HG02840 (cell line): ENCODE measurements around the gene TBC1D2B.
"Not testable (repeated sequence)": the region's sequence is repeated elsewhere in the genome, so short reads cannot be mapped to it uniquely, and the experiment has no call there.

Experiments
- ATAC-seq: cut with Tn5 transposase; IDR thresholded peaks from one replicate; pipeline ENCODE4 v1.9.1; 2021; ENCODE audit warnings: mild to moderate bottlenecking, moderate library complexity, moderate number of reproducible peaks; ENCODE audit not compliant: unreplicated experiment, low FRiP score

Gene TBC1D2B

DNA sequence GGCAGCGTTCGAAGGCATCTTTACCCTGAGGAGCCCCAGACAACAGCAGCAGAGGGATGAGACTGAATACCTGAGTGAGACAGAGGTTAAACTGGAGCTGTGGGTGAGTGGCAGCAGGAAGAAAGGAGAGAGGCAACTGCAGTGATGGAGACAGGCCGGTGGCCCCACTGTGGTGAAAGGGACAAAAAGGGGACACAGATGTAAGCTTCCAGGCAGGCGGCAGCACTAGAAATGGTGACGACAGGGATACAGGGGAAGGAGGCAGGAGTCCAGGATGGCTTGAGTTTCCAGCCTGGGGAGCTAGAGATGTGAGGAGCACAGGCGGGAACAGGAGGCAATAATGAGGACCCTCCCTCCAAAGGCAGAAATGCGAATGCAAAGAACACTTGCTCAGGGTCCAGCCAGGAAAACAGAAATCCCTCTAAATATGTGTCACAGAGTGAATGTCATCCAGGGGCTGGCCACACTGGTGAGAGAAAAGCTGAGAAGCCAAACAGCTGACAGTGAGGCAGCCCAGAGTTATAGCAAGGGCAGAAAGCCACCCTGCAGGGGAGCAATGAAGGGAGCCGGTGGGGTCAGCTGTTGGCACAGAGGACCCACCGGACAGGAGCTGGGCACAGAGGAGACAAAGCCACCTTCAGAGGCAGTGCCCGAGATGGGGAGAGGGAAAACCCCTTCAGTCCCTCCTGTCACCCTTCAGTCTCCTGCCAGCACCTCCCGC lies 70.1 kb downstream of the TBC1D2B start:
- ATAC-seq, result no peak

DNA sequence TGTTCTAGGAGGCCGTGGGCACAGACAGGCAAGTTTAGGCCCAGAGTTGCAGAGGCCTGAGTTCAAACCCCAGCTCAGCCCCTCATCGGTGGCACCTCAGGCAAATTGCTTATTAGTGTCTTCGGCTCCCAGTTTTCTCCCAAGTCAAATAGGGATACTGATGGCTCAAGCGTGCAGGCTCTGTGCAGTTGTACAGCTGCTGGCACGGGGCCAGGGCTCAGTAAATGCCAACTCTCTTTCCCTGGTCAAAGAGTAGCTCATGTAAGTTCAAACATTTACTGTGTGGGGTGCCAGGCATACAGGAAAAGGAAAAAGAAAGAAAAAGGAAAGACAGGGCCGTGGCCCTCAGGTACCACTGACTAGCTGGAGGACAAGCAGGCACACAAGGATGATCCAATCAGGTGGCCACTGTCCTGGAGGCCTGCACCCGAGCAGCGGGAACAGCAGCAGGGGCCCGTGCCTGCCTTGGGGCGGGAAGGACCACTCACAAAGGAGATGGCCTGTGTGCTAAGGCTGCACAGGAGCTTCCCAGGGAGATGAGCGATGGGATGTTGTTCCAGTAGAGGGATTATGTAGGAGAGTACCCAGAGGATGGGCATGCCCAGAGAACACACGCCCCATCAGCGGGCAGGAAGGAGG lies 70.8 kb downstream of the TBC1D2B start:
- ATAC-seq, result no peak

DNA sequence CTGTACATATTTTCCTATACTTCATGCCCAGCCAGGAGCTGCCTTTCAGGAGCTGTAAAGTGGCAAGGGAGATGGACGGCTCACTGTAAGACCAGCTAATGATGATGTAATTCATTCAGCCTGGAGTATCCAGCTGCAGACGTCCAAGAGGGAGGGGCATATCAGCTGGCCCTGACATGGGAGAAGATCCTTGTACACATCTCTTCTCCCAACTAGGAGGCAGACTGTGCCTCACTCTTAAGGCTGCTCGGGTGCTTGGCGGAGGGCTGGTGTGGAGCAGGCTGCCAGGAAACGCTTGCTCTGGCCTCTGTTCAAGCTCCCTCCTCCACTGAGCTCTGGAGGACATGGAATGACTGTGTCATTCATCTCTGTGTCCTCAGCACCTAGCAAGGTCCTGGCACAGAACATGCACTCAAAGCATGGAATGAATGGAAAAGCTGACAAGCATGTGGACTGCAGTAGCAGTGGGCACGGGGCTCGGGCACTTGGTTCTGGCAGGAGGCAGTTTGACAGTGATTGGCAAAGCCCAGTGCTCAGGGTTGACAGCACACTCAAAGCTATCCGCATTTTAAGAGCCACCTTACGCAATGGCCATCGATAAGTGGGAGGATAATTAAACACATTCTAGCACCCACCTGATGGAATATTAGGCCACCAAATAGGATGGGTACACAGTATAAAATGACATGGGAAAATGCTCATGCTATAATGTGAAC lies 72.4 kb downstream of the TBC1D2B start:
- ATAC-seq, result no peak

DNA sequence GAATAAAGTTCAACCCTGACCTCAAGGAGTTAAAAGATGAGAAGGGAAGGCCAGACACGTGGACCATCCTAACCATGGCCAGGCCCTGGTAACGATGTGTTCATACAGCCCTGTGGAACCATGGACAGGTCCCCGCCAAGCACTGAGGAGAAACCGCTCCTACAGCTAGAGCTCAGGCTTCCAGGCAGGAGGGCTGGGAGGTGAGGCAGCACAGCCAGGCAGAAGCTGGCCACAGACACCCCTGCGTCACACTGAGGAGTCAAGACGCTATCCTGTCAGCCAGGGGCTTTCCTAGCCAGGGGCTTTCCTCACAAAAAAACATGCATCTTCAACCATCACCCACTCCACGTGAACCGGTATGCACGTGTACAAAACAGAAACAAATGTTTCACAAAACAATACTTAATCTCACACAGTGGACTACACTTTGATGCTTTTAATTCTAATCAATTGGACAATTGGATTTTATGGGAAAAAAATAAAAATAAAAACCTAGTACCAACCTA lies 73.2 kb downstream of the TBC1D2B start:
- ATAC-seq, result no peak

DNA sequence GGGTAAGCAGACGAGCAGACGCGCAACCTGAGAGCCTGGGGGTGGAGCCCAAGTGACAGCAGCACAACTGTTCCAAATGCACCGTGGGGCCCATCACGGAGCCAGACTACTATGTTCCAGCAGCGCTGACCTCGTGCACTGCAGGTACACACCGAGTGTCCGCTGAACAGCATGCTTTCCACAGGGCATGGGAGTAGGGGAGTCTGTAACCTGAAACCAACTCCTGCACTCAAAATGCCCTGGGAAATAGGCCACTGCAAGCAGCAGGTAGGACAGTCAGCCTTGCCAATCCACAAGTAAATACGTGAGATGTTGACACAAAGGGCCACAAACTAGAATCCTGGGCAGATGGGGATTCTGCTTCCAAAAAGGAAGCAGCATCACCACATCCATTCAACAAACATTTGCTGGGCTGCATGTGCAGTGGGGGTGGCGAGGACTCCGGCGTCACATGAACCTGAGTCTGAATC lies 73.9 kb downstream of the TBC1D2B start:
- ATAC-seq, result no peak

DNA sequence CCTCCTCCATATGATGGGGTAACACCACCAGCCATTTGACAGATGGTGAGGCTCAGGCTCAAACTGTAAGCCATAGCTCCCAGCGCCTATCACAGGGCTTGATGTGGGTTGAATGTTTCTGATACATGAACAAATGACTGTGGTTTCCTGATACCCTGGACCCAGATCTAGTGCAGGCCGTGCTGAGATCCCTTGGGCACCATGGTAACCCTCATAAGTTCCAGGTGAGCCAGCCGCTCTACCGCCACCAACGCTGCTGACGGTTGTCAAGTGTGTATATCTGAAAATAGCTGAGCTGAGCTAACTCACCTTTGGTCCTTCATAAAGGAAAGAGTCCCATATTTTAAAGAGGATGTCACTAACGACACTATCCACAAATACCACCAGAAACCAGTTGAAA lies 74.5 kb downstream of the TBC1D2B start:
- ATAC-seq, result no peak

DNA sequence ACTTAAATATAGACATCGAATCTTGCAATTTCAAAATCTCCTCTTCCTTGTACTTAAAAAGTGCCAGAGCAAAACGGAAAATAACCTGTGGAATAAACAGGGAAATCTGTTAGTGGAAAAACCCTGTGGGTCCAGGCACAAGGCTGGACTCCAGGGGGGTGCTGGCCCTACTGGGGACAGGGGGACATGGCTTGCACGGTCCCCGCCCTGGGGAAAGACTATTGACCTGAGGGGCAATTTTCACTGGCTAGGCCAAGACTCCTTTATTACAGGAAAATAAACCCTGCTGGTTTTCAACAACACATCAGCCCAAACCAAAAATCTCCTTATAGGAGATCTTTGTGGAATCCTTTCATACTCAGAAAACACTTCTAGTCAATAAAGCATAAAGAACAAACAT lies 75.9 kb downstream of the TBC1D2B start:
- no peak for ATAC-seq

DNA sequence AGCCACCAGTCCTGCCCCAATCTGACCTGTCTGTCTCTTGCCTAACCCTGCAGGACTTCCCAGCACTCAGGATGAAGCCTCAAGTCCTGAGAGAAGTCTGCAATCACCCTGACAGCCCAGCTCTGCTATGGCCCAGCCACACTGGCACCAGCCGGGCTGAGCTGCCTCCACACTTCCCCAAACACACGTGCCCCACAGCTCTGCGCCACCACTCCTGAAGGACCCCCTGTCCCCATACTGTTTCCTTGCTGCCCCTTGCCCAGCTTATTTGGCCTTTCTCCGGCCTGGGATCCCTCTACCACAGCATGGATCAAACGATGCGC lies 76.6 kb downstream of the TBC1D2B start:
- ATAC-seq, result no peak

DNA sequence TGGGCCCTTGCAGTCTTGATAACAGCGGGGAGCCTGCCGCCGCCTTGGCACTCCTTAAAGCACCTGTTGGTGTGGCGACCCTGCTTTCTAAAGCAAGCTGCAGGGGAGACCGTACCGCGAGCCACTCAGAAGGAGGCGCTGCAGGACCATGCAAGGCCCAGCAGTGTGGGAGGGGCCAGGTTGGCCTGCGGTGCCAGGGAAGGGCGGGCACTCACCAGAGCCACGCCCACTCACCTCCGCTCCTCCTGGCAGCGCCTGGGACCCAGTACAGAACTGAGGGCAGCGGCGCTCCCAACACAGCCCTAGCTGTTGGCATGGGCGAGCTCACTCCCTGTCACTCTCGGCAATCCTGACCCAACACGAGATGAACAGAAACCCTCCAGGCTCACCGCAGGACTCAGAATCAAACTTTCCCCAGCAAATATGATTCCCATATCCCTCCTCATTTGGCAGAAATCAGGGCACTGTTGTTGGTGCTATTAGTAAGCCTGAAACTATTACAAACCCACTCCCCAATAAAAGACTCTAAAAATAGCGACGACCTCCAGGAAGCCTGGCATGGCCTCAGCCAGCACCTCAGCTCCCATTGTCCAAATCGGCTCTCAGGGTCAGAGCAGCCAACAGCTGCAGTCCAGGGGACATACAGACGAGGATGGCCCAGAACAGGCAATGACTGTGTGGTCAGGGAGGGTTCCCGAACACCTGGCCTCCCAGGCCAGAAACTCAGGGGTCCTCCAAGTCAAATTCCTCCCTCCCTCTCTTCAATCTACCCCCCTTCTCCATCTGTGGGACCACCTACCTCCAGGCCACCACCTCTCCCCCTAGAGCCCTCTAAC lies 77.2 kb downstream of the TBC1D2B start:
- ATAC-seq, result no peak

DNA sequence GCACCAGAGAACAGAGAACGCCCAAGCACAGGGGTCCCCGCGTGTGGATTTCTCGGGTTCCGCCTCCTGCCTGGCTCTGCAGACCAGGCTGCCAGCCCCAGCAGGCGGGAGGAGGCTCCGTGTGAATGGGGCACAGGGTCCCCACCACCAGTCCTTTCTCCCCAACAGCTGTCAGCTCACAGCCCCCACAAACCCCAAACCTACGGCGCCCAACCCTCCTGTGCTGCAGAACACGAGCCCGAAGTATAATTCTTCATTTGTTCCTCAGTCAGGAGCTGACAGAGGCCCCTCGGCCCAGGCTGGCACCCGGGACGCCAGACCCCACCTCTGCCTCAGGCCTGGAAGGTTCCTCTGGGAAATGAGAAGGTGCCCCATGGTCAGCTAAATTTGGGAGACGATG lies 78.0 kb downstream of the TBC1D2B start:
- no peak for ATAC-seq

DNA sequence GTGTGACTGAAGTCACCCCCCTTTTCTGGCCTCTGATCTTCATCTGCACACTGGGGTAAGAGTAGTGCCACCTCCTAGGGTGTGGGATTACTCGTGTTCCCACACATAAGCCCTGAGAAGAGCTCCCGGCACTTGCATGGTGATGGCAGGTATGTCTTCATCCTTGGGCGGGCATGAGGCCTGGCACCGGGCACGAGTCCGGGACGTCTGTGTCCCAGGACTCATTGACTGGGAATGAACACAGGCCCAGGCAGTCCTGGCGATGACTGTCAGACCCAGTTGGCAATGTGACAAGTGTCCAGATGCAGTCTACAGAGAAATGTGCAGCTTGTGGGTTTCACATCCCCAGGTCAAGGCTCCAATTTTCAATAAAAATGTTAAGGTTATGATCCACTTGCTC lies 78.9 kb downstream of the TBC1D2B start:
- no peak for ATAC-seq

DNA sequence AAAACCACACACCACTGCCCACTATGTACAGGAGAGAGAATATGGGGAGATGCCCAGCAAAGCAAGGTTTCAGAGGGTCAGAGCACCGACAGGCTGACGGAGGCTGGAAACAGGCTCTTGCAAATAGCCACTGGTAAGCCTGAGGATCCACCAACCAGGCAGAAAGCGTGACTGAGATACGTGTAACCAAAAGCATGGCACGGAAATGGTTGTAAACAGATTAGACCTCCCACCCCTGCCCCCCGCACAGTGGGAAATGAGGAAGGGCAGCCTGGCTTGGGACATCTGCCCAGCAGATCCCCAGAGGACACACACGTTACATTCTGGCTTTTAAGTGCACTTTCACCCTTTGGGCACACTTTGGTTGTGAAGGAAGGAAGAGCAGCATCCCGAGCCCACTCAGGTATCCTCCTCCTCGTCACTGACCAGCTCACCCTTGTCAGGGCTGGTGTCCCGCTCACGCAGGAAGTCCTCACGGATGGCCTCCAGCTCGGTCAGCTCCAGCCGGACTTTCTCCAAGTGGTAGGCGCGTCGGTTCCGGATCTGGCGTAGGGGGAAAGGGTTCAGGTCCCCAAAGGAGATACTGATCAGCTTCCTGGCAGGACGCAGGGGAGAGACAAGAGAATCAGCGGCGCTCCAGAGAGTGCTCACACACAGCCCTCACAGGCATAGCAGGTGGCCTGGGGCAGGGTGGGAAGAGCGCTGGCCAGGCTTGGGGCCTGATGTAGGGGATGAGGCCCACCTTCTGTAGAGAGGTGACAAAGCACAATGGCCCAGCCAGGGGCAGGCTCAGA lies 79.6 kb downstream of the TBC1D2B start:
- ATAC-seq, result not testable (repeated sequence)

DNA sequence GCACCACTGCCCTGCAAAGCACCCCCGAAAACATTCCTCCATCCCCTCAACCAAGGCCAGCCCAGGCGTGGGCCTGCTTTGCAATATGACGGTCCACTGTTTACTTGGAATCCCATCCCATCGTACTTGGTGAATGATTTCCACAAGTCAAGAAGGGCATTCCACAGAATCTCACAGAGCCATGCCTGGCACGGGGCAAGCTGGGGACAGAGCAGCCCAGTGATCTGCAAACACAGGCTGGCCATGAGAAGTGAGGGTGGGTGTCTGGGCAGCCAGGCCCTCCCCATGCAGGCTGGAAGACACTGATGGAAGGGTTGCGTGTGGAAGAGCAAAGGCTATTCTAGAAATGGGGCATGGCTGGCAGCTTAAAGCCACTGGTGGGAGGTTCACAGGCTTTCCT lies 80.3 kb downstream of the TBC1D2B start:
- ATAC-seq, result not testable (repeated sequence)

DNA sequence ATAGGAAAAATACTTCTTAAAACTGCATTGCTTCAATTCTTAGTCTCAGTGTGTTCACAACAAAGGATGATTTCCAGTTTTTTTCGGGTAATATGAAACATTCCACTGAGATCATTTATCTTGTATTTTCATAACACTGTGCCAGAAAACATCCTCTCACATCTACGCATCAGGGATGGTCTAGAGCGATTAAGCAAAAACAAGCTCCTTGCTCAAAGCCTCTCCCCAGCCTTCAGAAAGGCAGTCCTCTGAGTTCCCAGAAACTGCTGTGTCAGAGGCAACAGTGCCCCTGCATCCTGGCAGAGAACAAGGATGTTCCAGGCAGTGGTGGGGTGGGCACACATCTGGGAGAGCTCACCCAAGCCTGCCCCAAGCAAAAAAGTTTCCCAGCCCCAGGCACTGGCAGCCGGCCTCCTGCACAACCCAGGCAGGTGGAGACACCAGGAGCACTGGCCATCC lies 80.8 kb downstream of the TBC1D2B start:
- not testable (repeated sequence) for ATAC-seq

DNA sequence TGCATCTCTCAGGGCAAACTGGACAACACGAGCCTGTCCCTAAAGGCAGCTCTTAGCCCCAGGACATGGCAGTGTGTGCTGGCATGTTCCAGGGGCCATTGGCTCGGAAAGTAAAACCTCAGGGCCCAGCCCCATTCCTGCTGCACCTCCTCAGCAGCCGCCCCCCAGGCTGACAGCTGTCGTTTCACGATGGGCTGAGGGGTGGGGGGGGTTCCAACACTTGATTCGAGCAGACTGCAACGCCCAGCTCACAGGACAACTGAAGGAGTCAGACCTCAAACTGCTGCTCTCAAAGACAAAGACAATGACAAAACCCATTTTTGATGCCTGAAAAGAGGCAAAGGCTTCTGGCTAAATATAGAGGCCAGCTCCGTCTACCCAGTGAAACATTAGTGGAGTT lies 81.3 kb downstream of the TBC1D2B start:
- ATAC-seq, result not testable (repeated sequence)

DNA sequence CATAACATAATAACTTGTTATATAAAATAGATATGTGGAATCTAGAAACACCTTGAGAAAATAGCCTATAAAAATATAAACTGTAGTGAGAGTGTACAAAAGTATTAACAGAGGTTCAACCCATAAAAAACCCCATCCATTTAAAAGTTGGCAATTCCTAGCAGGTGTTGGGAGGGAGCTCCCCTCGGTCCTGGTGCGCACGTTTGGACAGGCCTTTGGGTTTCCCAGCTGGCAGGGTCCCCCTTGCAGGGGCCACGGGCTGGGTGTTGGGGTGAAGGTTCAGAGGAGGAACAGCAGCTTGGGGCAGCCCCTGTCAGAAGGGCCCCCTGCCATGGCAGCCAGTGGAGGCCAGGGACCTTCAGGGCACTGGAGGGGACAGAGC lies 82.0 kb downstream of the TBC1D2B start:
- not testable (repeated sequence) for ATAC-seq

DNA sequence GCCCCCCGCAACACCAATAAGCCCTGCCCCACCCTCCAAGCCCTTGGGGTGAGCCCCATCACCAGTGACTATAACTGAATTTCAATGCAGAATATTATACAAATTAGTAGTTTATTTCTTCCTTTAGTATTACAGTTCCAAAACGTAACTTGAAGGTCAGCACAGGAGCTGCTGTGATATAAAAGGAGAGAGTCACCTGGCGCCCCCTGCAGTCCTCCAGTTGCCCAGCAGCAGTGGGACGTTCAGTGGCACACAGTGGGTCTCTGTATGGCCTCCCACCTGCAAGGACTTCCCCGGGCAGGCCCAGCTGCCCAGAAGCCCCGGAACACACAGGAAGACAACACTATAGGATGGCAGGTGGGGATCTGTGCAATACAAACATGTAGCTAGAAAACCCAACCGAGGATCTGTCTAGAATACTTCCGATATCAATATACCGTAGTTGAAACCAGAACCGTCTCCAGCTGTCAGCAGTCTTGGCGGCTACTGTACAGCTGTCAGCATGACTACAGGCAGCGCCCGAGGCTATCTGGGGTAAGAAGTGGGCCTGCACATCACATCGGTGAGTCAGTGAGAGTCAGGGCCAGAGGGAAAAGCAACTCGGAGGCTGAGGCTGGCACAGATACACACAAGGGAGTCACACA lies 82.5 kb downstream of the TBC1D2B start:
- ATAC-seq, result not testable (repeated sequence)

DNA sequence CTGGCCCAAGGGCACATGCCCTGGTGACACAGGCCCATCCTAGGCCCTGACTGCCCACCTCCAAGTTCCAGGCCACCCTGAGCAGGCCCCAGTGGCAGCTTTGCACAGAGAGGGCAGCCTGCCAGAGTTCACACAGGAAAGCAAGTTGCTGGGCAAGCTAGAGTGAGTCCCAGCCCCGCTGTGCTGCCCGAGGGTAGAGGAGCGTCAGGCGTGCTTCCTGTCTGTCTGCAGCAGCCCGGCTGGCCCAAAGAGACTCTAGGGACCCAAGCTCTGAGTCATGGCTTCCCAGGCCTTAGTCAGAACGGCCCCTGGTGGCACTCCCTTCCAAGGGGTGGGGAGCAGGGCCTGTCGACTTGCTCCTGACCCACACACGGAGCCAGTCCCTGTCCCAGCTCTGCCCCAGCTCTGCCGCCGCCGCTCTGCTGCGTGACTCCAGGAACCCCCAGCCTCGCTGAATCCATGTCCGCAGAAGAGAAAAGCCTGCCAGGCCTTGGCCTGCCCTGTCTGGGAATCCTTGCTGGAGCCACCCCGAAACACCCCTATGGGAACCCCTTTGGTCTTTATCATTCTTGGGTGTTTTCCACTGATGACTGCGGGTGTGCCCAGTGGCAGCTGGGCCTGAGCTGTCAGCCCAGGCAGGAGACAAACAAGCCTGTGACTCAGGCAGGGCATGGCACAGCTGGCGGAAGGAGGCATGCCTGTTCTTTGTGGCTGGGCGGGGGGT lies 83.4 kb downstream of the TBC1D2B start:
- ATAC-seq, result peak; percentile 57
